Stimulated activated CD8-positive, alpha-beta memory T cell treated with anti-CD3 and anti-CD28 coated beads, Interleukin-2, amount 100 ng/mL, for 48 hours (primary cell): ENCODE results near the gene PEX11A.
A peak's percentile ranks its signal among the peaks of the same experiment; 100 is the strongest.

ENCODE experiments used
- DNase-seq, 2 donors: peaks; one replicate each; pipeline ENCODE4 v3.0.0-alpha.2; 2020; ENCODE audit warnings: low read depth in 2 of 2

PEX11A gene

GRCh38 chr15:89675606-89676005, 14.9 kb downstream of the PEX11A start:
- DNase-seq, result no peak

DNA sequence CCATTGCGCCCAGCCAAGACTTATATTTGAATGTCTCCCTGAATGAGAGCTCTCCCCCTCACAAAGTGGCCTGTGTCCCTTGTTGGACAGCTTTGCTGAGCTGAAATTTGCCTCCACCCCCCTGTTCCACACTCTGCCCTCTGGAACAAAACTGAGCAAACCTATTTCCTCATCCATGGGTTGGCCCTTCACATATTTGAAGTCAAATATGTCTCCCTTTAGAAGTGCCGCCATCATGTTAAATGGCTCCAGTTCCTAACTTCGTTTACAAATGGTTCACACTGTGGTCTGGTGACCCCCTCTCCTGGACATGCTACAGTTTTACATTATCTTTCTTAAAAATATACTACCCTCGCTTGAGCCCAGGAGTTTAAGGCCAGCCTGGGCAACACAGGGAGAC, 16.0 kb downstream of the PEX11A start:
- DNase-seq, result no peak

DNA sequence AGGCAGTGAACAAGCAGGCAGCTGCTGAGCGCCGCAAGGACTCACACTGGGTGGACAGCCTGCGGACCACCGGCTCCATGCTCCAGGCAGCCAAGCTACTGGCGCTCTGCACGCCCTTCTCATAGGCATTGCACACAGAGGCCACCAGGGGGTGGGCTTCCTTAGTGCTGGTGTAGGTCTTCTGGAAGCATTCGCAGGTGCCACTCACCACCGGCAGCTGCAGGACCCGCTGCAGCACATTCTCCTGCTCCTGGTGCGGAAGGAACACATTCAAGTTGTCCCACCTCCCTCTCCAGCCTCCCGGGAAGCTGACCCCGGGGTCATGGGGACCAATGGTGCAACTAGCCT, 17.4 kb downstream of the PEX11A start:
- DNase-seq, result peak in 1 of 2 donors; percentile 18

GRCh38 chr15:89672221-89673164, 18.1 kb downstream of the PEX11A start:
- no peak for DNase-seq

DNA sequence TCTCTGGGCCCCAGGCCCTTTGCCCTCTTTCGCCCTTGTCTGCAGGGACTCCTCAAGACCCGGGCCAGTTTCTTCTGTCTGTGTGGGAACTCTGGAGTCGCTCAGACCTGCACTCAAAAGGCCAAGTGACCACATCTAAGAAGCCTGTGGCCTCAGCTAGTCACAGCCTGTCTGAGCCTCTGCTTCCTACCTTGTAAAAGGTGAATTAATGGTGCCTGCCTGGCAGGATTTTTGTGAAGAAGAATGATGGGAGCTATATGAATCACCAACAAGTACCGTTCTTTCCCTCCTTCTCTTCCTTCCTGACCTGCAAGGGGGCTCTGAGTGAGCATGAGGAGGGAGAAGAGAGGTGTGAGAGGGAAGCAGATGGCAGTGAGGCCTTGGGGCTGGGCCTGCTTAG, 18.9 kb downstream of the PEX11A start:
- DNase-seq, result no peak

DNA sequence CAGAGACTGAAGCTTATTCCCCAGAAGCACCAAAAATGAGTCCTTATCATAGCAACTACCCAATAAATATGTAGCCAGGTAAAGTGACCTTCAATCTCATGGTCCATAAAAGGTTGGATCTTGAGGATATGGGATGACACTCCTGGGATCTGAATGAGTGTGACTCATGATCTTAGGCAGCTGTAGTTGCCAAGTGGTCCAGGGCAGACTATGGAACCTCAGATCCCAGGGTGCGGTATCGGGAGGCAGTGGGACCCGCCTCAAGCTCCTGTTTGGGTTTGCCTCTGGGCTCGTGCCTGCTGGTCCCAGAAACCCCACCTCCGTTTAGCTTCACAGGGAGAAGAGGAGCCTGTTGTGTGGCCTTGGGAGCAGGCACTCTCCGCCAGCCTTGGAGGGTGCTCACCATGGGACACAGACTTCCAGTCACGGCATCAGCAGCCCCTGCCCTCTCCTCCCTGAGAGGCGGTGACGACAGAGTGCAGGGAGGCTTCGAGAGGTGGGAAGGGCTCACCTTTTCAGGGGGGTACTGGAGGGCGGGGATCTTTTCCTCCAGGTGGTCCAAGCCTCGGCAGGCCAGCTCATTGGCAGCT, 19.5 kb downstream of the PEX11A start:
- DNase-seq, result no peak

DNA sequence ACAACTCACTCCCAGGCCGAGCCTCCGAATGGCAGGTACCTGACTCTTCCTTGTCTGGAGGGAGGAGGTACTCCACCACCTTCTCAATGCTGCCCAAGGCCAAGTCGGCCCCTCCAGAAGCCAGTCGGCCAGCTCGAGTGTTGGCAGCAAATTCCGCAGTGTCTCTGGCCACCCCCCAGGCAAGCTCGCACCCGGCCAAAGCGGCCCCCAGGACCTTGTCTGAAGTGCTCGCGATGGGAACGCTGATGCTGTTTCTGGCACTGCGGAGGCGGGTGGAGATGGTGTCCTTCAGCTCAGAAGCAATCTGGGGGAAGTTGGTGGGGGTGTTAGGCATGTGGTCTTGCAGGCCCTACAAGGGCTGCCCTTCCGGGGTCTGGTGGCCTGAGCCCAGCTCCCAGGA, 20.6 kb downstream of the PEX11A start:
- DNase-seq, result no peak

- DNase-seq, result no peak
Observed at GRCh38 chr15:89669309-89669865, 21.2 kb downstream of the PEX11A start.

- no peak for DNase-seq
Observed at GRCh38 chr15:89668171-89668570, 22.4 kb downstream of the PEX11A start.

- no peak for DNase-seq
Observed at GRCh38 chr15:89667706-89667960, 22.9 kb downstream of the PEX11A start.

GRCh38 chr15:89666858-89667705, 23.5 kb downstream of the PEX11A start:
- no peak for DNase-seq

DNA sequence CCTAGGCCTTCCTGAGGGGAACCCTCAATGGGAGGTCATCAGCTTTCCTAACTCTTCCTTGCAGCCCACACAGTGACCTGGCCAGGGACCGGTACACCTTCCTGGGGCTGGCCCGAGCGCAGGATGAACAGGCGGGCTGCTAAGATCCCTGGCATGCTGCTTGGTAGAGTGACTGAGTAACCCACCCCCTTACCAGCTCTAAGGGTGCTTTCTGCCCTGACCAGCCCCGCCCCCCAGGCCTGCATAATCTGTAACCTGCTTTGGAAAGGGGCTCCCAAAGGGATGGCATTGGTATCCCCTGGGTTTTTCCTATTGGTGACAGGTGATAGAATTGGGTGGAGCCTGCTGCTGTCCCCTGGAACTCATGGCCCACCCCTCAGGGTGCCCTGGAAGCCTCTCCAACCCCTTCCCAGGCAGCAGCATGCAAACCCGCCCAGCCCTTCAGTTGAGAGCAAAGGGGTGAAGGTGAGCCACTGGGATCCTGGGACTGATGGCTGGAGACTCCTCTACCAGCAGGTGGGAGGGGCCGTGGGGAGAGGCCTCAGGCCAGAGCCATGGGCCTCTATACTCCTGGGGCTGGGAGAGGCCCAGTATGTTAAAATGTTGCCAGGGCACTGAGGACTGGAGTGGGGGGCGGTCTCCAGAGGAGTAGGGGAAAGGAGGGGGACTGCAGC, 24.2 kb downstream of the PEX11A start:
- DNase-seq, result no peak

GRCh38 chr15:89665449-89666181, 24.9 kb downstream of the PEX11A start:
- DNase-seq, result no peak

- DNase-seq, result no peak
Observed at GRCh38 chr15:89664441-89665350, 25.9 kb downstream of the PEX11A start.

GRCh38 chr15:89662893-89663626, 27.5 kb downstream of the PEX11A start:
- no peak for DNase-seq

GRCh38 chr15:89660556-89660955, 30.0 kb downstream of the PEX11A start:
- DNase-seq, result no peak

GRCh38 chr15:89659295-89659694, 31.3 kb downstream of the PEX11A start:
- no peak for DNase-seq

- no peak for DNase-seq
Observed at GRCh38 chr15:89657686-89658200, 32.8 kb downstream of the PEX11A start.
